HG02943 (cell line): Measurements from ENCODE around the gene RNASET2.
"Not testable (repeated sequence)": the region's sequence is repeated elsewhere in the genome, so short reads cannot be mapped to it uniquely, and the experiment has no call there.

Experiments
- ATAC-seq: cut with Tn5 transposase; IDR thresholded peaks from one replicate; pipeline ENCODE4 v1.9.1; 2021; ENCODE audit warnings: mild to moderate bottlenecking, low read depth, moderate library complexity; ENCODE audit not compliant: unreplicated experiment

The RNASET2 gene

GRCh38 chr6:166905505-166906134 lies 50.7 kb downstream of the RNASET2 start:
- no peak for ATAC-seq

- ATAC-seq, result no peak
Observed at GRCh38 chr6:166905013-166905412, 51.3 kb downstream of the RNASET2 start.

- ATAC-seq, result no peak
Observed at GRCh38 chr6:166904101-166904746, 52.1 kb downstream of the RNASET2 start.

- no peak for ATAC-seq
Observed at GRCh38 chr6:166903500-166903899, 52.9 kb downstream of the RNASET2 start.

GRCh38 chr6:166903027-166903426 lies 53.3 kb downstream of the RNASET2 start:
- no peak for ATAC-seq

- ATAC-seq, result no peak
Observed at GRCh38 chr6:166902211-166902755, 54.1 kb downstream of the RNASET2 start.

- no peak for ATAC-seq
Observed at GRCh38 chr6:166901626-166902025, 54.7 kb downstream of the RNASET2 start.

- ATAC-seq, result no peak
Observed at GRCh38 chr6:166900956-166901607, 55.3 kb downstream of the RNASET2 start.

GRCh38 chr6:166900130-166900708 lies 56.1 kb downstream of the RNASET2 start:
- ATAC-seq, result no peak

- no peak for ATAC-seq
Observed at GRCh38 chr6:166898910-166899309, 57.4 kb downstream of the RNASET2 start.

- ATAC-seq, result not testable (repeated sequence)
Observed at GRCh38 chr6:166894614-166895013, 61.7 kb downstream of the RNASET2 start.

- not testable (repeated sequence) for ATAC-seq
Observed at GRCh38 chr6:166892472-166892871, 63.9 kb downstream of the RNASET2 start.

GRCh38 chr6:166886773-166887172 lies 69.6 kb downstream of the RNASET2 start:
- ATAC-seq, result not testable (repeated sequence)

- not testable (repeated sequence) for ATAC-seq
Observed at GRCh38 chr6:166884958-166885357, 71.4 kb downstream of the RNASET2 start.

GRCh38 chr6:166879594-166879993 lies 76.8 kb downstream of the RNASET2 start:
- ATAC-seq, result no peak
